NB4 (cell line): Measurements from ENCODE around the gene SCYGR1.

ENCODE experiments used
- CTCF ChIP-seq: IDR thresholded peaks from one replicate; pipeline ENCODE4 v1.5.1; 2012; ENCODE audit warnings: low read depth, low read length
- MYC ChIP-seq: IDR thresholded peaks from 2 replicates; pipeline ENCODE4 v1.6.1; 2011; ENCODE audit warnings: low read depth, low read length
- POLR2A ChIP-seq: IDR thresholded peaks from 2 replicates; pipeline ENCODE4 v1.6.1; 2011; ENCODE audit warnings: mild to moderate bottlenecking; ENCODE audit not compliant: insufficient read length; ENCODE audit errors: extremely low read depth

DNA sequence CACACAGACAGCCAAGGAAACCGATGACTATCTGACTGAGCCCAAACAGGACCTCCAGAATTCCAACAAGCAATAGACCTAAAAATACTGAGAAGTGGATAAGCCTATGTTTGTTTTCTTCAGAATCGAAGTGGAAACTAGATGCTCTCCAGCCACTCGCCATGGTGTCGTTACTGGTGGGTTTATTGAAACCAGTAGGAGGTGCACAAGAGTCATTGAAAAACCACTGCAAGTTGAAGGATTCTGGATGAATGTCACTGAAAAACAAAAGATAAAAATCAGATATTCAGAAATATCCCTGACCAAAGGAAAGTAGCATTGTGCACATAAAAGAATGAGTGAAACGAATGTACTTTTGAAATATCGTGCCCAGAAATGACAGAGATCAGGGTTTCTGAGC lies 24.0 kb downstream of the SCYGR1 start:
- TF ChIP-seq POLR2A (no peak), CTCF (peak; percentile 49), MYC (no peak)
